MM.1S (cell line): ENCODE measurements around the gene ARHGEF26.

Source experiments
- CTCF ChIP-seq: fragments of 300-600 bp; sonication (generic); IDR thresholded peaks from 2 replicates; pipeline ENCODE4 v1.5.1; 2016; ENCODE audit warnings: antibody characterized with exemption, low read length, mixed read lengths
- EZH2phosphoT487 ChIP-seq: fragments of 300-600 bp; sonication (generic); IDR thresholded peaks from 2 replicates; pipeline ENCODE4 v1.6.1; 2018; ENCODE audit warnings: antibody characterized with exemption, low read length

- TF ChIP-seq EZH2phosphoT487 (no peak), CTCF (no peak)
Measured at GRCh38 chr3:154112146-154112852, 8.9 kb upstream of the ARHGEF26 start.
